Measurements from ENCODE around the gene HEXIM2. TPM values are rescaled to one million over a fixed set of nuclear protein-coding genes. Genes with fewer than 3 reads are reported as not detected.

HEXIM2 gene
- polyA plus RNA-seq, 3 donors, result 2.5 to 3.0 (median 2.9) TPM

DNA sequence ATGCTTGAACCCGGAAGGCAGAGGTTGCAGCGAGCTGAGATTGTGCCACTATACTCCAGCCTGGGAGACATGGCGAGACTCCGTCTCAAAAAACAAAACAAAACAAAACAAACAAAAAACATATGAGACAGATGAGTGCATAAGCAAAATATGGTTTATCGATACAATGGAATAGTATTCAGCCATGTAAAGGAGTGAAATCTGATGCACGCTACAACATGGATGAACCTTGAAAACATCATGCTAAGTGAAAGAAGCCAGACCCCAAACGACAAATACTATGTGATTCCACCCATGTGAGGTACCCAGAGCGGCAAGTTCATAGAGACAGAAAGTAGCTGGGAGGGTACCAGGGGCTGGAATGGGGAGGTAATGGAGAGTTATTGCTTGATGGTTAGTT, 36.2 kb upstream of the HEXIM2 start:
- TF ChIP-seq, protein P1, sequence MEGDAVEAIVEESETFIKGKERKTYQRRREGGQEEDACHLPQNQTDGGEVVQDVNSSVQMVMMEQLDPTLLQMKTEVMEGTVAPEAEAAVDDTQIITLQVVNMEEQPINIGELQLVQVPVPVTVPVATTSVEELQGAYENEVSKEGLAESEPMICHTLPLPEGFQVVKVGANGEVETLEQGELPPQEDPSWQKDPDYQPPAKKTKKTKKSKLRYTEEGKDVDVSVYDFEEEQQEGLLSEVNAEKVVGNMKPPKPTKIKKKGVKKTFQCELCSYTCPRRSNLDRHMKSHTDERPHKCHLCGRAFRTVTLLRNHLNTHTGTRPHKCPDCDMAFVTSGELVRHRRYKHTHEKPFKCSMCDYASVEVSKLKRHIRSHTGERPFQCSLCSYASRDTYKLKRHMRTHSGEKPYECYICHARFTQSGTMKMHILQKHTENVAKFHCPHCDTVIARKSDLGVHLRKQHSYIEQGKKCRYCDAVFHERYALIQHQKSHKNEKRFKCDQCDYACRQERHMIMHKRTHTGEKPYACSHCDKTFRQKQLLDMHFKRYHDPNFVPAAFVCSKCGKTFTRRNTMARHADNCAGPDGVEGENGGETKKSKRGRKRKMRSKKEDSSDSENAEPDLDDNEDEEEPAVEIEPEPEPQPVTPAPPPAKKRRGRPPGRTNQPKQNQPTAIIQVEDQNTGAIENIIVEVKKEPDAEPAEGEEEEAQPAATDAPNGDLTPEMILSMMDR (IDR thresholded peaks at IDR 0.05), result no peak
- DNase-seq, result no peak
- H3K9me3 ChIP-seq (replicated peaks in 1 of 2; ENCODE audit: control insufficient read depth in 1 of 2, insufficient read depth in 1 of 2, low read length in 2 of 2), result no peaks in the 10 kb centered on the region
- peak overlapping the region in 3 of 7 donors; percentile 22 to 32 (median 31) for H3K27ac Mint-ChIP-seq
- no peak overlapping the region for H3K4me2 ChIP-seq (replicated peaks; ENCODE audit: extremely low read depth, low read length, poor library complexity, severe bottlenecking)
- 100% methylated on average over 2 of the region's 8 CpGs for WGBS (ENCODE audit: insufficient coverage)
- H3K4me3 Mint-ChIP-seq, result no peak overlapping the region
- H3K4me1 ChIP-seq (ENCODE audit: control insufficient read depth in 1 of 2, insufficient read depth in 2 of 2, low read length in 2 of 2), result peaks cover 17 to 38% of the 10 kb centered on the region in 2 donors
- no peaks in the 10 kb centered on the region for H3K79me2 ChIP-seq (ENCODE audit: insufficient read depth, low read length)
- no peak overlapping the region for H3K4me3 ChIP-seq (replicated peaks in 1 of 3; ENCODE audit: low read depth in 2 of 3, low read length in 3 of 3)
- H4K20me1 ChIP-seq (ENCODE audit: insufficient read depth, low read length), result no peaks in the 10 kb centered on the region
- no peak overlapping the region for H2AFZ ChIP-seq (ENCODE audit: insufficient read depth, low read depth, low read length, poor library complexity, severe bottlenecking)
- intact Hi-C loops (cut with micrococcal nuclease), result no loop called here
- H3K27ac ChIP-seq (ENCODE audit: low read depth in 1 of 2, low read length in 2 of 2), result no peak overlapping the region
- H3K9me3 Mint-ChIP-seq, result peaks cover 0 to 5% (median 0%) of the 10 kb centered on the region in 7 donors
- peaks cover 10 to 17% (median 14%) of the 10 kb centered on the region in 3 donors for H3K27me3 Mint-ChIP-seq (ENCODE audit: low read depth in 3 of 3)
- peaks cover 33% of the 10 kb centered on the region for H3K4me1 Mint-ChIP-seq
- H3K9ac ChIP-seq (ENCODE audit: insufficient read depth, low read length, poor library complexity, severe bottlenecking), result no peak overlapping the region
- H3K36me3 ChIP-seq (replicated peaks in 1 of 2; ENCODE audit: control insufficient read depth in 1 of 2, insufficient read depth in 2 of 2, low read length in 2 of 2), result no peaks in the 10 kb centered on the region
- peaks cover 0 to 15% of the 10 kb centered on the region in 2 donors for H3K27me3 ChIP-seq (ENCODE audit: control insufficient read depth in 2 of 2, insufficient read depth in 2 of 2, low read length in 2 of 2)
- H3K36me3 Mint-ChIP-seq, result peaks cover 0 to 2% of the 10 kb centered on the region in 2 donors

DNA sequence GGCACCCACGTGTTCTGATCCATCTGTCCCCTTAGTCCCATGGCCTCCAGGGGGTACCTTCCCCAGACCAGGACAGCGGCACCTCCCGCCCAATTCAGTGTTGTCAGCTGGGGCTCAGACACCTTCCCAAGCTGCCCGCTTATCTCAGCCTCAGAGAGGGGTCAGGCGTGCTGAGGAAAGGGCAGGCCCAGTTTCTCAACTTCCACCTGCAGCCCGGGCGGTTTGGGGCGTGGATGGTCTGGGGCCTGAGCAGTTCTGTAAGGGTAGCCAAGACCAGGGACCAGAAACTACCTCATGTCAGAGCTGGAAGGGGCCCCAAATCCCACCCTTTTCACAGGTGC, 34.5 kb upstream of the HEXIM2 start:
- intact Hi-C loops (cut with micrococcal nuclease), result no loop called here
- Mint-ChIP-seq H3K36me3 (no peaks in the 10 kb centered on the region), H3K4me1 (peaks cover 35% of the 10 kb centered on the region), H3K4me3 (no peak overlapping the region), H3K27ac (peak overlapping the region in 1 of 7 donors; percentile 6), H3K27me3 (ENCODE audit: low read depth in 3 of 3) (peaks cover 7 to 14% (median 12%) of the 10 kb centered on the region in 3 donors), H3K9me3 (no peaks in the 10 kb centered on the region)
- Histone ChIP-seq H3K79me2 (ENCODE audit: insufficient read depth, low read length) (no peaks in the 10 kb centered on the region), H3K4me3 (replicated peaks in 1 of 3; ENCODE audit: low read depth in 2 of 3, low read length in 3 of 3) (no peak overlapping the region), H3K4me1 (ENCODE audit: control insufficient read depth in 1 of 2, insufficient read depth in 2 of 2, low read length in 2 of 2) (peaks cover 23 to 41% of the 10 kb centered on the region in 2 donors), H3K36me3 (replicated peaks in 1 of 2; ENCODE audit: control insufficient read depth in 1 of 2, insufficient read depth in 2 of 2, low read length in 2 of 2) (no peaks in the 10 kb centered on the region), H3K9ac (ENCODE audit: insufficient read depth, low read length, poor library complexity, severe bottlenecking) (no peak overlapping the region), H4K20me1 (ENCODE audit: insufficient read depth, low read length) (no peaks in the 10 kb centered on the region), H3K9me3 (replicated peaks in 1 of 2; ENCODE audit: control insufficient read depth in 1 of 2, insufficient read depth in 1 of 2, low read length in 2 of 2) (no peaks in the 10 kb centered on the region), H3K27ac (ENCODE audit: low read depth in 1 of 2, low read length in 2 of 2) (no peak overlapping the region), H3K4me2 (replicated peaks; ENCODE audit: extremely low read depth, low read length, poor library complexity, severe bottlenecking) (no peak overlapping the region), H3K27me3 (ENCODE audit: control insufficient read depth in 2 of 2, insufficient read depth in 2 of 2, low read length in 2 of 2) (peaks cover 0 to 8% of the 10 kb centered on the region in 2 donors), H2AFZ (ENCODE audit: insufficient read depth, low read depth, low read length, poor library complexity, severe bottlenecking) (no peak overlapping the region)
- WGBS (ENCODE audit: insufficient coverage), result 83% methylated on average over 5 of the region's 8 CpGs
- TF ChIP-seq, protein P1 (IDR thresholded peaks at IDR 0.05), result no peak
- DNase-seq, result no peak
